PC-9 (cell line): ENCODE data around the gene SLC9A9. TPM values are rescaled to one million over a fixed set of nuclear protein-coding genes. Genes with fewer than 3 reads are reported as not detected.
A peak's percentile ranks its signal among the peaks of the same experiment; 100 is the strongest.

Experiments
- BruUV-seq: library from RNA; stranded (reverse); fragments of 400-500 nt; replicated peaks from 2 replicates; lab custom pipeline; 2021; lab: Mats Ljungman, UMichigan
- CTCF ChIA-PET: fragments of 300-600 bp; sonication (Branson Sonifier 250); formaldehyde crosslinking; loops from one replicate; lab custom pipeline; 2022; ENCODE audit warnings: antibody characterized with exemption; lab: Charles Lee
- POLR2A ChIA-PET: fragments of 300-600 bp; sonication (Branson Sonifier 250); formaldehyde crosslinking; loops from one replicate; lab custom pipeline; 2022; ENCODE audit warnings: antibody characterized with exemption; ENCODE audit not compliant: unreplicated experiment; lab: Charles Lee
- DNase-seq, 2 experiments: peaks; one replicate each; pipeline versions ENCODE4 v3.0.0 to v3.0.0-alpha.2; 2015 to 2022; ENCODE audit warnings: mixed read lengths in 1 of 2
- H2AFZ ChIP-seq: fragments of 200-600 bp; sonication (generic); 2 replicates; pipeline ENCODE4 v1.8.1; 2017; ENCODE audit warnings: antibody characterized with exemption
- H3F3A ChIP-seq: fragments of 200-600 bp; sonication (generic); 2 replicates; pipeline ENCODE4 v1.8.1; 2017; ENCODE audit warnings: antibody characterized with exemption, mild to moderate bottlenecking, low read depth; ENCODE audit not compliant: insufficient read depth
- H3K27ac ChIP-seq: fragments of 200-600 bp; sonication (generic); 2 replicates; pipeline ENCODE4 v1.6.1; 2016; ENCODE audit warnings: mixed run types
- H3K27me3 ChIP-seq: fragments of 200-600 bp; sonication (generic); 2 replicates; pipeline ENCODE4 v1.6.1; 2016; ENCODE audit warnings: low read depth, mixed run types; ENCODE audit not compliant: insufficient read depth
- H3K36me3 ChIP-seq: fragments of 200-600 bp; sonication (generic); 2 replicates; pipeline ENCODE4 v1.6.1; 2016; ENCODE audit warnings: low read depth, mixed run types
- H3K4me1 ChIP-seq: fragments of 200-600 bp; sonication (generic); replicated peaks from 2 replicates; pipeline ENCODE4 v1.6.1; 2016; ENCODE audit warnings: mixed run types; ENCODE audit not compliant: insufficient read depth
- H3K4me2 ChIP-seq: fragments of 200-600 bp; sonication (generic); 2 replicates; pipeline ENCODE4 v1.6.1; 2017; ENCODE audit warnings: mixed run types
- H3K4me3 ChIP-seq: fragments of 200-600 bp; sonication (generic); 2 replicates; pipeline ENCODE4 v1.6.1; 2016; ENCODE audit warnings: mixed run types
- H3K79me2 ChIP-seq: fragments of 200-600 bp; sonication (generic); 2 replicates; pipeline ENCODE4 v1.6.1; 2017; ENCODE audit warnings: low read depth, mixed run types
- H3K9me2 ChIP-seq: fragments of 200-600 bp; sonication (generic); 2 replicates; pipeline ENCODE4 v1.8.1; 2017; ENCODE audit warnings: mild to moderate bottlenecking; ENCODE audit not compliant: insufficient read depth
- H3K9me3 ChIP-seq: fragments of 200-600 bp; sonication (generic); 2 replicates; pipeline ENCODE4 v1.8.1; 2016; ENCODE audit warnings: low read depth; ENCODE audit not compliant: insufficient read depth
- H4K20me1 ChIP-seq: fragments of 200-600 bp; sonication (generic); 2 replicates; pipeline ENCODE4 v1.8.1; 2017; ENCODE audit not compliant: insufficient read depth
- EZH2 ChIP-seq: fragments of 200-600 bp; sonication (generic); IDR thresholded peaks from 2 replicates; pipeline ENCODE4 v1.8.0; 2017; ENCODE audit warnings: antibody characterized with exemption, low read depth
- intact Hi-C: fragments of 100-400 bp; cut with micrococcal nuclease; formaldehyde crosslinking; loops from one replicate; pipeline ENCODE4 v1.10.0; 2022; ENCODE audit not compliant: unreplicated experiment
- total RNA-seq: library from RNA; stranded (reverse); gene quantifications from 2 replicates; pipeline ENCODE4 v1.2.3, GENCODE V29; 2021
- TF ChIP-seq, protein P1 (sequence below): fragments of 200-600 bp; sonication (generic); conservative IDR thresholded peaks from 2 replicates; pipeline ENCODE4 v1.6.1; 2017; ENCODE audit warnings: mixed run types, antibody characterized with exemption, mild to moderate bottlenecking, moderate library complexity

The SLC9A9 gene
- total RNA-seq, 1 experiment from 2014 or later, result 1.7 TPM

DNA sequence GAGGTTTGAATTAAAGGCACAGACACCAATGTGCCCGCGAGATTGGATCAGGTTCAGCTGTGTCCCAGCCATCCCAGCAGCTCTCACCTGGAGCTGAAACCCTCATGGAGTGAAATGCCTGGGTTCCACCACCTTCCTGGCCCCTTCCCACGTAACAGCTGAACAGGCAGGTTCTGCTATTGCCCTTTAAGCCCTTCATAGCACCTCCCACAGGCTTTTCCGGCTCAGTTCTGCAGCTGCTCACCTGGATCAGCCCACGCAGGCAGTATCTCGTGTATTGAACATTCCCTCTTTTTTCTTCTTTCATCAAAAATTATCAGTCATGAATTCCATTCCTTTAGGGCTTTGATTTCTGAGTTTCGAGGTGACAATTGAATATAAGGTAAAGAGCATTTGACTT is 129.8 kb downstream of the SLC9A9 start:
- intact Hi-C loops, result no loop called here
- Histone ChIP-seq H3K9me2 (no peaks in the 10 kb centered on the region), H3K4me2 (no peak overlapping the region), H3F3A (no peaks in the 10 kb centered on the region), H3K4me3 (no peak overlapping the region), H3K9me3 (no peaks in the 10 kb centered on the region), H3K79me2 (no peaks in the 10 kb centered on the region), H3K27ac (no peak overlapping the region), H4K20me1 (no peaks in the 10 kb centered on the region), H3K27me3 (no peaks in the 10 kb centered on the region), H3K36me3 (no peaks in the 10 kb centered on the region), H2AFZ (peak overlapping the region; percentile 11; the same call in 1 of the 2 replicates), H3K4me1 (no peaks in the 10 kb centered on the region)
- BruUV-seq, result no TSS peak
- no peak for DNase-seq
- ChIA-PET POLR2A (no interaction called here), CTCF (no interaction called here)
- TF ChIP-seq, protein P1, sequence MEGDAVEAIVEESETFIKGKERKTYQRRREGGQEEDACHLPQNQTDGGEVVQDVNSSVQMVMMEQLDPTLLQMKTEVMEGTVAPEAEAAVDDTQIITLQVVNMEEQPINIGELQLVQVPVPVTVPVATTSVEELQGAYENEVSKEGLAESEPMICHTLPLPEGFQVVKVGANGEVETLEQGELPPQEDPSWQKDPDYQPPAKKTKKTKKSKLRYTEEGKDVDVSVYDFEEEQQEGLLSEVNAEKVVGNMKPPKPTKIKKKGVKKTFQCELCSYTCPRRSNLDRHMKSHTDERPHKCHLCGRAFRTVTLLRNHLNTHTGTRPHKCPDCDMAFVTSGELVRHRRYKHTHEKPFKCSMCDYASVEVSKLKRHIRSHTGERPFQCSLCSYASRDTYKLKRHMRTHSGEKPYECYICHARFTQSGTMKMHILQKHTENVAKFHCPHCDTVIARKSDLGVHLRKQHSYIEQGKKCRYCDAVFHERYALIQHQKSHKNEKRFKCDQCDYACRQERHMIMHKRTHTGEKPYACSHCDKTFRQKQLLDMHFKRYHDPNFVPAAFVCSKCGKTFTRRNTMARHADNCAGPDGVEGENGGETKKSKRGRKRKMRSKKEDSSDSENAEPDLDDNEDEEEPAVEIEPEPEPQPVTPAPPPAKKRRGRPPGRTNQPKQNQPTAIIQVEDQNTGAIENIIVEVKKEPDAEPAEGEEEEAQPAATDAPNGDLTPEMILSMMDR, result no peak
- no peak for TF ChIP-seq EZH2

- no peaks in the 10 kb centered on the region for H3K27me3 ChIP-seq
- H3K9me3 ChIP-seq, result no peaks in the 10 kb centered on the region
- no peak overlapping the region for H2AFZ ChIP-seq
- H4K20me1 ChIP-seq, result no peaks in the 10 kb centered on the region
- ChIA-PET CTCF (no interaction called here), POLR2A (no interaction called here)
- H3K4me1 ChIP-seq, result no peaks in the 10 kb centered on the region
- TF ChIP-seq, protein P1, result no peak
- TF ChIP-seq EZH2, result no peak
- H3K79me2 ChIP-seq, result no peaks in the 10 kb centered on the region
- H3K9me2 ChIP-seq, result no peaks in the 10 kb centered on the region
- BruUV-seq, result no TSS peak
- no peak overlapping the region for H3K4me3 ChIP-seq
- no peaks in the 10 kb centered on the region for H3F3A ChIP-seq
- H3K36me3 ChIP-seq, result no peaks in the 10 kb centered on the region
- intact Hi-C loops, result no loop called here
- H3K4me2 ChIP-seq, result no peak overlapping the region
- no peak for DNase-seq
- no peak overlapping the region for H3K27ac ChIP-seq
These were observed 131.5 kb downstream of the SLC9A9 start for GRCh38 chr3:143716731-143717130.

- Histone ChIP-seq H2AFZ (no peak overlapping the region), H3K9me2 (no peaks in the 10 kb centered on the region), H3F3A (no peaks in the 10 kb centered on the region), H3K4me2 (no peak overlapping the region), H3K4me3 (no peak overlapping the region), H3K9me3 (no peaks in the 10 kb centered on the region), H3K4me1 (no peaks in the 10 kb centered on the region), H3K27ac (no peak overlapping the region), H3K27me3 (no peaks in the 10 kb centered on the region), H3K79me2 (no peaks in the 10 kb centered on the region), H3K36me3 (no peaks in the 10 kb centered on the region), H4K20me1 (no peaks in the 10 kb centered on the region)
- DNase-seq, result no peak
- TF ChIP-seq, protein P1, result no peak
- TF ChIP-seq EZH2, result no peak
- ChIA-PET CTCF (no interaction called here), POLR2A (no interaction called here)
- no TSS peak for BruUV-seq
- intact Hi-C loops, result no loop called here
These were observed 135.7 kb downstream of the SLC9A9 start for GRCh38 chr3:143712522-143712921.
